BLaER1 treated with 17β-estradiol and CSF1 and Interleukin-3, amounts not matched to agents 10 nM and 100 nM (cell line): ENCODE measurements around the gene CDH19.
A peak's percentile ranks its signal among the peaks of the same experiment; 100 is the strongest.

Source experiments
- H3K27ac ChIP-seq, 11 experiments: shearing (Covaris generic); formaldehyde crosslinking; 2 replicates each; pipeline ENCODE4 v1.8.1; 2022
- H3K27me3 ChIP-seq, 11 experiments: shearing (Covaris generic); formaldehyde crosslinking; 2 replicates each; pipeline ENCODE4 v1.8.1; 2022
- H3K36me3 ChIP-seq, 11 experiments: shearing (Covaris generic); formaldehyde crosslinking; 2 replicates each; pipeline ENCODE4 v1.8.1; 2022
- H3K4me1 ChIP-seq, 10 experiments: shearing (Covaris generic); formaldehyde crosslinking; 2 replicates each; pipeline ENCODE4 v1.8.1; 2022
- H3K4me2 ChIP-seq, 11 experiments: shearing (Covaris generic); formaldehyde crosslinking; 2 replicates each; pipeline ENCODE4 v1.8.1; 2022
- H3K4me3 ChIP-seq, 10 experiments: shearing (Covaris generic); formaldehyde crosslinking; 2 replicates each; pipeline ENCODE4 v1.8.1; 2022
- H3K9ac ChIP-seq, 11 experiments: shearing (Covaris generic); formaldehyde crosslinking; 2 replicates each; pipeline ENCODE4 v1.8.1; 2022
- H3K9me3 ChIP-seq, 11 experiments: shearing (Covaris generic); formaldehyde crosslinking; replicated peaks in 1 of 11; 2 replicates each; pipeline ENCODE4 v1.8.1; 2022
- H4K20me1 ChIP-seq, 11 experiments: shearing (Covaris generic); formaldehyde crosslinking; 2 replicates each; pipeline ENCODE4 v1.8.1; 2022
- Cebpa-rat ChIP-seq, 11 experiments: shearing (Covaris generic); IDR thresholded peaks; 2 replicates each; pipeline ENCODE4 v1.8.1; 2022

Gene CDH19

GRCh38 chr18:66553824-66554223 is 50.1 kb downstream of the CDH19 start:
- Histone ChIP-seq H3K4me2 (no peak overlapping the region), H3K27ac (no peak overlapping the region), H3K27me3 (no peaks in the 10 kb centered on the region), H3K9ac (no peak overlapping the region), H3K36me3 (no peaks in the 10 kb centered on the region), H3K4me3 (no peak overlapping the region), H3K9me3 (no peaks in the 10 kb centered on the region), H3K4me1 (0 out of 20 replicates have a peak, but pooled peaks cover 0 to 4% (median 0%) of the 10 kb centered on the region in 10 experiments), H4K20me1 (no peaks in the 10 kb centered on the region)
- TF ChIP-seq Cebpa-rat (IDR thresholded peaks at IDR 0.05): no peak

GRCh38 chr18:66550366-66550765 is 53.5 kb downstream of the CDH19 start:
- Histone ChIP-seq H3K4me3 (no peak overlapping the region), H3K9ac (no peak overlapping the region), H3K27ac (no peak overlapping the region), H3K4me1 (0 out of 20 replicates have a peak, but pooled peaks cover 0 to 4% (median 0%) of the 10 kb centered on the region in 10 experiments), H3K36me3 (no peaks in the 10 kb centered on the region), H3K4me2 (no peak overlapping the region), H3K9me3 (no peaks in the 10 kb centered on the region), H3K27me3 (no peaks in the 10 kb centered on the region), H4K20me1 (no peaks in the 10 kb centered on the region)
- no peak for TF ChIP-seq Cebpa-rat (IDR thresholded peaks at IDR 0.05)

DNA sequence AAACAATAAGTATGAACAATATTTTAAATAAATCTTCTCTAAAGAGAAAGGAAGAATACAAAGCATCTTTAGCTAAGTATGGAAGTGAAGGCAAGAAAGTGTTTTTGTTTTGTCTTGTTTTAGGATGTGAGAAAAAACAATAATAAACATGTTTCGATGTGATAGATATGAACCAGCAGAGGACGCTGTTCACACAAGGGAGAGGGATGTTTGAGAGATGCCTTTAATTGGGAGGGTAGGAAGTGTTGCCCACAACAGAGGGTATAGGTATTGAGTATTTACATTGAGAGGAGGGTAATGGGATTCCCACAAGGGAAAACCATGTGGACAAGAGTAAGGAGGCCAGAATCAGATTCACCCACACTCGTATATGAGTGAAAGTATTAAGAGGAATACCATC is 55.1 kb downstream of the CDH19 start:
- no peaks in the 10 kb centered on the region for H3K27me3 ChIP-seq
- TF ChIP-seq Cebpa-rat (IDR thresholded peaks at IDR 0.05): no peak
- no peaks in the 10 kb centered on the region for H3K9me3 ChIP-seq
- H3K27ac ChIP-seq: no peak overlapping the region
- H3K4me1 ChIP-seq: 0 out of 20 replicates have a peak, but pooled peaks cover 0 to 4% (median 0%) of the 10 kb centered on the region in 10 experiments
- H3K9ac ChIP-seq: no peak overlapping the region
- H3K36me3 ChIP-seq: no peaks in the 10 kb centered on the region
- H3K4me2 ChIP-seq: no peak overlapping the region
- no peaks in the 10 kb centered on the region for H4K20me1 ChIP-seq
- H3K4me3 ChIP-seq: no peak overlapping the region

GRCh38 chr18:66534110-66534509 is 69.8 kb downstream of the CDH19 start:
- no peak for TF ChIP-seq Cebpa-rat (IDR thresholded peaks at IDR 0.05)
- H3K4me2 ChIP-seq: no peak overlapping the region

DNA sequence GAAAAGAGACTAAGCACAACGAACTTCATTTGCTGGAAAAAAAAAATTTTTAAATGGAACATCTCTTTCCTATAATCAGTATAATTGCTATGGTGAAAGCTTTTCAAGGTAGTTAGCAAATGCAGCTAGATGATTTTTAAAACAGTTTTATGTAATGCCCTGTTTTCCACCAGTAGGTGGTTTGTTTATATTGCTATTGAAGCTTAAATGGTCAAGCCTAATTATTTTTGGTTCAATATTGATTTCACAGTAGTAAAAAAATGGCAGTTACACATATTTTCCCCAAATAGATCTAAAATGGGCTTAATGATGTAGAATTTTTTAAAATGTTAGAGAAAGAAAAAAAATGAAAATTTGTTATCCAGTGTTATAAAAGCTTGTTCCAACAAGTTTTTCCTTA is 70.2 kb downstream of the CDH19 start:
- no peak overlapping the region for H3K9ac ChIP-seq
- no peak overlapping the region for H3K4me2 ChIP-seq
- no peaks in the 10 kb centered on the region for H3K27me3 ChIP-seq
- no peaks in the 10 kb centered on the region; a peak in 1 of 22 replicates for H4K20me1 ChIP-seq
- H3K27ac ChIP-seq: no peak overlapping the region
- H3K4me3 ChIP-seq: no peak overlapping the region
- no peak for TF ChIP-seq Cebpa-rat (IDR thresholded peaks at IDR 0.05)
- no peaks in the 10 kb centered on the region for H3K36me3 ChIP-seq
- H3K4me1 ChIP-seq: no peaks in the 10 kb centered on the region
- H3K9me3 ChIP-seq: no peaks in the 10 kb centered on the region

More at GRCh38 chr18:66534110-66534509, 69.8 kb downstream of the CDH19 start:
- no peak overlapping the region for H3K4me3 ChIP-seq
- H3K27ac ChIP-seq: no peak overlapping the region
- no peak overlapping the region for H3K9ac ChIP-seq
- H3K27me3 ChIP-seq: no peaks in the 10 kb centered on the region
- no peaks in the 10 kb centered on the region for H3K9me3 ChIP-seq
- no peaks in the 10 kb centered on the region for H3K4me1 ChIP-seq
- H3K36me3 ChIP-seq: no peaks in the 10 kb centered on the region
- H4K20me1 ChIP-seq: no peaks in the 10 kb centered on the region; a peak in 1 of 22 replicates

- Histone ChIP-seq H3K4me3 (no peak overlapping the region), H3K4me2 (no peak overlapping the region), H3K9ac (no peak overlapping the region), H3K4me1 (no peaks in the 10 kb centered on the region), H4K20me1 (no peaks in the 10 kb centered on the region), H3K27me3 (no peaks in the 10 kb centered on the region), H3K27ac (no peak overlapping the region), H3K36me3 (no peaks in the 10 kb centered on the region), H3K9me3 (no peaks in the 10 kb centered on the region)
- no peak for TF ChIP-seq Cebpa-rat (IDR thresholded peaks at IDR 0.05)
Measured at GRCh38 chr18:66523219-66523991, 80.5 kb downstream of the CDH19 start.

GRCh38 chr18:66513996-66514395 is 89.9 kb downstream of the CDH19 start:
- H3K36me3 ChIP-seq: no peaks in the 10 kb centered on the region
- TF ChIP-seq Cebpa-rat (IDR thresholded peaks at IDR 0.05): no peak
- H4K20me1 ChIP-seq: no peaks in the 10 kb centered on the region

GRCh38 chr18:66511792-66512191 is 92.1 kb downstream of the CDH19 start:
- Histone ChIP-seq H3K9ac (no peak overlapping the region), H3K36me3 (no peaks in the 10 kb centered on the region), H3K4me3 (no peak overlapping the region), H3K4me1 (peaks cover 0 to 28% (median 8%) of the 10 kb centered on the region in 10 experiments; a peak in 11 of 20 replicates), H3K4me2 (peak overlapping the region in 5 of 11 experiments; percentile 19 to 60 (median 40); a peak in 9 of 22 replicates), H3K27ac (peak overlapping the region in 8 of 11 experiments; percentile 9 to 72 (median 43); a peak in 12 of 22 replicates), H3K9me3 (no peaks in the 10 kb centered on the region), H4K20me1 (no peaks in the 10 kb centered on the region), H3K27me3 (no peaks in the 10 kb centered on the region)
- no peak for TF ChIP-seq Cebpa-rat (IDR thresholded peaks at IDR 0.05)

More at GRCh38 chr18:66513996-66514395, 89.9 kb downstream of the CDH19 start:
- no peak overlapping the region for H3K4me3 ChIP-seq
- H3K27ac ChIP-seq: no peak overlapping the region
- H3K27me3 ChIP-seq: no peaks in the 10 kb centered on the region
- peaks cover 0 to 28% (median 8%) of the 10 kb centered on the region in 10 experiments; a peak in 11 of 20 replicates for H3K4me1 ChIP-seq
- no peak overlapping the region for H3K4me2 ChIP-seq
- no peak overlapping the region for H3K9ac ChIP-seq
- no peaks in the 10 kb centered on the region for H3K9me3 ChIP-seq

DNA sequence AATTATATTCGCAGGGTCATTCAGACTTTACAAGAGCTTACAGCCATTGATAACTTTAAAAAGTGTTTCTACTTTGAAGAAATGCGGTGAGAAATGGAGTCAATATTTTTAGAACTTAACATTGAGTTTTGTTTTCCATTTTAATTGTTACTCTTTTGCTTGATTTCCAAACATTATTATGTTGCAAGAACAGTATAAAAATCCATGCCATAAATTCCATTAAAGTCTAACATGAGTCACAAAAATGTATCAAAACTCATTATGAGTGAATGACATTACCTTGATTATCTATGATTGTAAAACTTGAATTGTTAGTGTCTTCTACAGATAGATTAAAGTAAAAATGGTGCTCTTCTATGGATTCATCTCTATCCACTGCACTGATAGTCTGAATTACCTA is 92.6 kb downstream of the CDH19 start:
- Histone ChIP-seq H3K9me3 (no peaks in the 10 kb centered on the region), H3K4me1 (peaks cover 0 to 28% (median 8%) of the 10 kb centered on the region in 10 experiments; a peak in 11 of 20 replicates), H3K27me3 (no peaks in the 10 kb centered on the region), H3K4me2 (peak overlapping the region in 5 of 11 experiments; percentile 19 to 60 (median 40); a peak in 8 of 22 replicates), H3K36me3 (no peaks in the 10 kb centered on the region), H3K9ac (no peak overlapping the region), H3K4me3 (no peak overlapping the region), H4K20me1 (no peaks in the 10 kb centered on the region), H3K27ac (peak overlapping the region in 6 of 11 experiments; percentile 15 to 72 (median 54); a peak in 11 of 22 replicates)
- TF ChIP-seq Cebpa-rat (IDR thresholded peaks at IDR 0.05): no peak
